NCI-H2227 (cell line): ENCODE results near the gene SLIT3.

ENCODE experiments used
- DNase-seq: peaks from one replicate; lab custom pipeline; 2025; ENCODE audit not compliant: unreplicated experiment; lab: John Stamatoyannopoulos, UW

SLIT3 gene

GRCh38 chr5:168734119-168734518 is 566.8 kb downstream of the SLIT3 start:
- no peak for DNase-seq

GRCh38 chr5:168728546-168729211 is 572.3 kb downstream of the SLIT3 start:
- DNase-seq = no peak

- DNase-seq = no peak
These were observed 573.4 kb downstream of the SLIT3 start for GRCh38 chr5:168727547-168727946.

- no peak for DNase-seq
These were observed 574.6 kb downstream of the SLIT3 start for GRCh38 chr5:168726342-168726741.

GRCh38 chr5:168724227-168724626 is 576.7 kb downstream of the SLIT3 start:
- DNase-seq = no peak

GRCh38 chr5:168723037-168723436 is 577.9 kb downstream of the SLIT3 start:
- no peak for DNase-seq

GRCh38 chr5:168721966-168722365 is 579.0 kb downstream of the SLIT3 start:
- no peak for DNase-seq

- no peak for DNase-seq
These were observed 579.8 kb downstream of the SLIT3 start for GRCh38 chr5:168721002-168721753.

DNA sequence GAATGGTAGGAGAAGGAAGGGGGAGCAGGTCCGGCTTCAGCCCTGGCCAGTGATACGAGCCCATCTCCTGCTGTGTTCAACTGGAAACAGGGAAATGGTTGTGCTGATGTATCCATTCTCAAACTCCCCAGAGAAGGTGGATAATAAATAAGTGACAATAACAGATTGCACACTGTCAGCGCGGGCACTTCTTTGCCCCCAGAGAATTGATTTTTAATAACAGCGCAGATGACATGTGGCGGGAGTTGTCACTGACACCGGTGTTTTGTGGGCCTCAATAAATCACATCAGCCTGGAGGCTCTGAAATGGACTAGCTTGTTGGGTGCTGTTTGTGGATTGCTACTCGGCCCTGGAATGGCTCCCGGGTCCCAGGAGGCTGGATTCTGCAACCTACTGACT is 580.4 kb downstream of the SLIT3 start:
- DNase-seq = no peak

DNA sequence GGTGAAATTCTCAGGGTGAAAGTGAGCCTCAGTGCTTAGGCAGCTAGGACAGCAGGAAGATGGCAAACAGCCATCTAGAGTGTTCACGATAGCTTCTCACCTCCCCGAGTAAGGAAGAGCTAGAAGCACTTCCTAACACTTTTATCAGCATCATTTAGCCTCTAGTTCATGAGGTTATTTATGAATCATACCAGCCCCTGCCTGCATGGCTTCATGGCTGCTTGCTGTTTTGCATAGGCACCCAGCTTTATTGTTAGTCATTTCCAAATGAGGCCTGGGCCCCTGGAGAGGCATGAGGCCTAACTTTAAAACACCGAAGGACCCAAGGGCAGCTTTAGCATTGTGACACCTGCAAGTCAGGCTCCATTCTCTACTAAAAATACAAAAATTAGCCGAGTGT is 586.9 kb downstream of the SLIT3 start:
- no peak for DNase-seq

- no peak for DNase-seq
These were observed 587.9 kb downstream of the SLIT3 start for GRCh38 chr5:168713051-168713450.

GRCh38 chr5:168712280-168712924 is 588.5 kb downstream of the SLIT3 start:
- no peak for DNase-seq

DNA sequence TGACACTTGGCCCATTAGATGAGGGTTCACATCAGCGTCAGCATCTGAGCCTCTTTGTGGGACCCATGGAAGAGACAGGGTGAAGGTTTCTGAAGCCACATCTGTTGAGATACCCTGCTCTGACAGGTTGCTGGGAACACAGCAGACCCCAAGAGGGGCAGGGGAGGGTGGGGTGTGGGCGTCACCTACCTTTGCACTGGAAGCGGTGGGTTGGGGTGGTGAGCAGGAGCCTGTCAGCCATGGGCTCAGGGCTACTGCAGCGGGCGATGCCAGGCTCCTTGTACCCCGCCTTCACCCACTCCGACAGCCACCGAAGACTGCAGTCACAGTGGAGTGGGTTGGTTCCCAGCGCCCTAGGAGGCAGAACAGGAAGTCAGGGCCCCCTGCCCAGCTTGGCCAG is 590.2 kb downstream of the SLIT3 start:
- DNase-seq = no peak

DNA sequence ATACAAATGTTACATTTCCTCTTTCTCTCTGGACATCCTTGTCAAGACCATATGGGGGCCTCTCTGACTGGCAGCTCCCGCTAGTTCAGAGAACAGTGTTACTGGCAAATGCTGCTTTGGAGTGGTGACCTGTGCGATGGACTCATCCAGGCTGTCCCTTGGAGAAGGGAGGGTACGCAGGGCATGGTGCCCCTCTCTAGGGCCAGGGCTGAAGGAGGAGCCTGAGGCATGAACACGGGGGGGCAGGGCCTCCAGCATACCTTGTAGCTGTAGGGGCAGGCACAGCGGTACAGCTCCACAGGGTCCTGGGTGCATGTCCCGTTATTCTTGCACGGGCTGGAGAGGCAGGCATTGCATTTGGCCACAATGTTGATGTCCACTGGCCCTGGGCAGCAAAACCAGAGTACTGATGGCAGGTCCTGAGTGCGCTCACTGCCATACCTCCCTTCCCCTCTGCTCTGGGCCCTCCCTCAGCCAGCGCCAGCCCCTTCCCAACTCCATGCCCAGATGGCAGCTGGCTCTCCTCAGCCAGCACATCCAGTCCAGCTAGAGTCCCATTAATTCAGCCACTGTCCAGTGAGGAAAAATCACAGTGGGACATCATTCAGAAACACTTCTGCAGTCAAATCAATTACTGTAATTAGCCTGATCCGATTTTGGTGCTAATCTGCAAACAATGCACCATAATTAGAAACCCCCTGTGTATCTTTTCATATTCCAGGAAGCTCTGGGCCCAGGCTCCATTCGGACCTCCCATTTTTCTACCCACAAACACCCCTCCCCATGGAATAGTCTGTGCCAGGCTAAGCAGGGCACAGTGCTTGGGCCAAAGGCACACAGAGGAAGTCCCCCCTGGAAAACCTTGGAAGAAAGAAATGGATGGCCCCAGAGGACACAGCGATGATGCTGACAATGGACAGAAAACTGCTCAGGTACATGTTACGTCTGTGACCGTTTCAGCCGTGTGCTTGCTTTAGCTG is 592.9 kb downstream of the SLIT3 start:
- DNase-seq = no peak

GRCh38 chr5:168706655-168707069 is 594.3 kb downstream of the SLIT3 start:
- DNase-seq = peak; percentile 49

GRCh38 chr5:168705321-168705720 is 595.6 kb downstream of the SLIT3 start:
- DNase-seq = no peak

DNA sequence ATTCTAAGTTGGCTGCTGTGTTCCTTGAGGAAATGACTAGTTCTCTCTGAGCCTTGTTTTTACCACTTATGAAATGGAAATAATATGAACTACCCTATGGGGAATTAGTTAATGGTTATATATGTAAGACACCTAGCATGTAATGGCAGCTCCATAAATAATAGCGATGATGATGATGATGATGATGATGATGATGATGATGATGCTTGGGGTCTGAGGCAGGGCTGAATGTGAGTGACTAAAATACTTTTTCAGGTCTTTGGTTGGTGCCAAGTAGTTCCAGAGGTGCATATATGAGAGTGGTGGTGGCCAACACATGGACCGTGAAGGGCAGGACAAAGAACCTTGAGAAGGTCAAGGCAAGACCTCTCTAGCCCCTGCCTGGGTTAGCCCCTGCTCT is 598.4 kb downstream of the SLIT3 start:
- no peak for DNase-seq

DNA sequence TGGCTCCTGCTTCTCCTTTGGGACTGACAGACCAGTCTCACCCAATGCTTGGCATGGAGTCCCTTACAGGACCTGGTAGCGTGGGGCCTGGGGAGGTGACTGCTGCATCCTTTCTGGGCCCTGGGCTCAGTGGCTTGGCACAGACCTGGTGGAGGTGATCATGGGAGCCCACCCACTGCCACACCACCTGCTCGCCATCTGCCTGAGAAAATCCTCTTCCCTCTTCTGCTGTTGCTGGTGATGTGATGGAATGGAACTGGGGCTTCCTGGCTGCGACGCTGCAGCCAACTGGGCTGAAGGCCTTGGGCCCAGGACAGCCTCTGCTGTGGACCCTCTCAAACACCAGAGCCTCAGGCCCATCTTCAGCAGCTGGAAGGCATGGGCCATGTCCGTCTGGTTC is 599.3 kb downstream of the SLIT3 start:
- DNase-seq = no peak

- no peak for DNase-seq
These were observed 601.9 kb downstream of the SLIT3 start for GRCh38 chr5:168699002-168699401.

DNA sequence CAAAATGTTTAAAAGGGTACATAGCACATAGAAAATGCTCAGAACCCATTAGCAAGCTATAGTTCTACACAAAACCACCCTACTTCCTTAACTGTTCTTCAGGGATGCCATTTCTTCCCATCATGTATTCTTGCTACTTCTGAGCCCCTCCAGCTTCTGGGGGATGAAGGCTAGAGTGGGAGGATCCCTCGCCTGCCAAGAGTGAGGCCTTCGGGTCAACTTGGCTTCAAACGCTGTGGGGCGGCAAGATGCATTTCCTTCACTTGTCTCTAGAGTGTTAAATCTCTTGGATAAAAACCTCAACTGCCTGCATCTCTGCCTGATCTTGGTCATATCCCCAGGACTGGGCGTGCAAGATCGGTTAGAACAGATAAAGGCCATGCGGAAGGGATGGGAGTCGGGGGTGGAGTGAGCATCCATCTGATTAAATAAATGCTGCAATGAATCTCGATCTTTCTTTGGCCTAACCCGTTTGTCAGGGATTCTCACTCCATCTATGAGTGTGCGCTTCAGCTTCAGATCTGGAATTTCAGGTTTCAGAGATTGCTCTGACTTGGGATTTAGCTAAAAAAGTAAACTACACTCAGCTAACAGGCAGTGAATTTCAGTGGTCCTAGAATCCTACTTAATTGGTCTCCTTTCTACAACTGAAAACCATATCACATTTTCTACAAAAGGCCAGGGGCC is 603.8 kb downstream of the SLIT3 start:
- DNase-seq = no peak
